Keratinocyte (primary cell): Measurements from ENCODE around the gene IMPDH1. TPM values are rescaled to one million over a fixed set of nuclear protein-coding genes. Genes with fewer than 3 reads are reported as not detected.

Experiments used
- DNase-seq: peaks from one replicate; pipeline ENCODE4 v3.0.0-alpha.2; 2011; ENCODE audit warnings: low read depth, missing footprints, low spot score
- FAIRE-seq: peaks from 2 replicates; lab custom pipeline; 2011; peaks lifted over from hg19 to GRCh38; lab: Jason Lieb, UNC
- H2AFZ ChIP-seq: 2 replicates; pipeline ENCODE4 v1.6.0; 2012; ENCODE audit warnings: low read length, control low read depth, inconsistent platforms; ENCODE audit not compliant: control insufficient read depth
- H3K27ac ChIP-seq: 2 replicates; pipeline ENCODE4 v1.5.1; 2011; ENCODE audit warnings: low read length; ENCODE audit not compliant: control insufficient read depth, insufficient read depth
- H3K27me3 ChIP-seq: 3 replicates; pipeline ENCODE4 v1.6.0; 2011; ENCODE audit warnings: low read length; ENCODE audit not compliant: control insufficient read depth, insufficient read depth; ENCODE audit errors: extremely low read depth
- H3K36me3 ChIP-seq, 2 experiments: 2 replicates in 1 of 2; 3 replicates in 1 of 2; pipeline ENCODE4 v1.5.1; 2011; ENCODE audit warnings: low read length in 2 of 2, mild to moderate bottlenecking in 1 of 2; ENCODE audit not compliant: control insufficient read depth in 2 of 2, insufficient read depth in 2 of 2; ENCODE audit errors: extremely low read depth in 1 of 2
- H3K4me1 ChIP-seq: 3 replicates; pipeline ENCODE4 v1.5.1; 2011; ENCODE audit warnings: low read length; ENCODE audit not compliant: control insufficient read depth, insufficient read depth; ENCODE audit errors: extremely low read depth
- H3K4me2 ChIP-seq: 3 replicates; pipeline ENCODE4 v1.6.0; 2011; ENCODE audit warnings: low read depth, low read length; ENCODE audit not compliant: control insufficient read depth, insufficient read depth; ENCODE audit errors: extremely low read depth
- H3K4me3 ChIP-seq, 3 experiments: fragments of 200-600 bp in 1 of 3; sonication (generic) in 1 of 3; 2 replicates in 2 of 3; 3 replicates in 1 of 3; pipeline ENCODE4 v1.5.1; 2011 to 2016; ENCODE audit warnings: low read length in 3 of 3, mild to moderate bottlenecking in 3 of 3, control low read depth in 2 of 3, inconsistent platforms in 1 of 3, low read depth in 1 of 3, mixed read lengths in 1 of 3, mixed run types in 1 of 3, moderate library complexity in 1 of 3; ENCODE audit not compliant: control insufficient read depth in 2 of 3, insufficient read depth in 2 of 3; ENCODE audit errors: extremely low read depth in 1 of 3
- H3K79me2 ChIP-seq: 2 replicates; pipeline ENCODE4 v1.6.0; 2012; ENCODE audit warnings: low read length; ENCODE audit not compliant: control insufficient read depth, insufficient read depth
- H3K9ac ChIP-seq: 3 replicates; pipeline ENCODE4 v1.6.0; 2011; ENCODE audit warnings: low read length; ENCODE audit not compliant: control insufficient read depth, insufficient read depth; ENCODE audit errors: extremely low read depth
- H3K9me1 ChIP-seq: 3 replicates; pipeline ENCODE4 v1.6.0; 2011; ENCODE audit warnings: low read length; ENCODE audit not compliant: control insufficient read depth, insufficient read depth; ENCODE audit errors: extremely low read depth
- H3K9me3 ChIP-seq: 2 replicates; pipeline ENCODE4 v1.5.1; 2012; ENCODE audit warnings: low read depth, low read length; ENCODE audit not compliant: control insufficient read depth
- H4K20me1 ChIP-seq: 3 replicates; pipeline ENCODE4 v1.6.0; 2011; ENCODE audit warnings: low read length; ENCODE audit not compliant: control insufficient read depth, insufficient read depth; ENCODE audit errors: extremely low read depth
- EZH2 ChIP-seq: IDR thresholded peaks from one replicate; pipeline ENCODE4 v1.6.1; 2012; ENCODE audit warnings: inconsistent platforms, mild to moderate bottlenecking, low read length, moderate library complexity
- dilution Hi-C: fragments of 300-500 bp; cut with MboI; formaldehyde crosslinking; loops from one replicate; pipeline ENCODE4 v1.7.0; 2020; ENCODE audit warnings: low sequenced_read_pairs; ENCODE audit not compliant: extremely low pct_ligation_motif_present
- polyA plus RNA-seq, 5 experiments: library from polyadenylated mRNA; depleted of rRNA in 3 of 5; stranded (reverse) in 3 of 5; stranded (forward) in 1 of 5; unstranded in 1 of 5; fragments of >200 nt; gene quantifications; 1 replicate in 1 of 5; 2 replicates in 3 of 5; 3 replicates in 1 of 5; pipeline versions ENCODE4 v1.2.1 to v1.2.3, GENCODE V29; 2011 to 2012; ENCODE audit warnings: missing spikeins in 2 of 5, low read depth in 1 of 5, low replicate concordance in 1 of 5
- TF ChIP-seq, protein P1 (sequence below), 3 experiments: IDR thresholded peaks in 1 of 3; conservative IDR thresholded peaks in 1 of 3; optimal IDR thresholded peaks in 1 of 3; 2 replicates in 2 of 3; 3 replicates in 1 of 3; pipeline versions ENCODE3 to v1.5.1; 2011; ENCODE audit warnings: low read length in 3 of 3, mild to moderate bottlenecking in 3 of 3, moderate library complexity in 2 of 3, control low read depth in 1 of 3, inconsistent platforms in 1 of 3; ENCODE audit not compliant: insufficient read depth in 2 of 3; ENCODE audit errors: extremely low read depth in 1 of 3

IMPDH1 gene
- polyA plus RNA-seq, 1 donor (not counting 4 experiments of a cell fraction or from before 2014, with no cell fraction given) = 56.2 TPM

GRCh38 chr7:128349466-128349825 lies 60.3 kb downstream of the IMPDH1 start:
- no peak for DNase-seq
- H3K4me1 ChIP-seq = peaks cover 4% of the 10 kb centered on the region
- H3K27ac ChIP-seq = no peak overlapping the region
- TF ChIP-seq EZH2 = no peak
- TF ChIP-seq, protein P1, sequence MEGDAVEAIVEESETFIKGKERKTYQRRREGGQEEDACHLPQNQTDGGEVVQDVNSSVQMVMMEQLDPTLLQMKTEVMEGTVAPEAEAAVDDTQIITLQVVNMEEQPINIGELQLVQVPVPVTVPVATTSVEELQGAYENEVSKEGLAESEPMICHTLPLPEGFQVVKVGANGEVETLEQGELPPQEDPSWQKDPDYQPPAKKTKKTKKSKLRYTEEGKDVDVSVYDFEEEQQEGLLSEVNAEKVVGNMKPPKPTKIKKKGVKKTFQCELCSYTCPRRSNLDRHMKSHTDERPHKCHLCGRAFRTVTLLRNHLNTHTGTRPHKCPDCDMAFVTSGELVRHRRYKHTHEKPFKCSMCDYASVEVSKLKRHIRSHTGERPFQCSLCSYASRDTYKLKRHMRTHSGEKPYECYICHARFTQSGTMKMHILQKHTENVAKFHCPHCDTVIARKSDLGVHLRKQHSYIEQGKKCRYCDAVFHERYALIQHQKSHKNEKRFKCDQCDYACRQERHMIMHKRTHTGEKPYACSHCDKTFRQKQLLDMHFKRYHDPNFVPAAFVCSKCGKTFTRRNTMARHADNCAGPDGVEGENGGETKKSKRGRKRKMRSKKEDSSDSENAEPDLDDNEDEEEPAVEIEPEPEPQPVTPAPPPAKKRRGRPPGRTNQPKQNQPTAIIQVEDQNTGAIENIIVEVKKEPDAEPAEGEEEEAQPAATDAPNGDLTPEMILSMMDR (optimal IDR thresholded peaks at IDR 0.05 in 1 of 3, IDR thresholded peaks at IDR 0.05 in 1 of 3, conservative IDR thresholded peaks at IDR 0.05 in 1 of 3; ENCODE audit: extremely low read depth in 1 of 3, insufficient read depth in 2 of 3, low read length in 3 of 3) = no peak
- no peak overlapping the region for H2AFZ ChIP-seq
- no peaks in the 10 kb centered on the region for H3K9me1 ChIP-seq
- H3K27me3 ChIP-seq = peaks cover 39% of the 10 kb centered on the region
- no peak for FAIRE-seq
- no peaks in the 10 kb centered on the region for H3K79me2 ChIP-seq
- no peaks in the 10 kb centered on the region for H4K20me1 ChIP-seq
- no peak overlapping the region for H3K4me3 ChIP-seq
- H3K9ac ChIP-seq = no peak overlapping the region
- H3K9me3 ChIP-seq = no peaks in the 10 kb centered on the region
- dilution Hi-C loops = no loop called here
- H3K4me2 ChIP-seq = no peak overlapping the region
- no peaks in the 10 kb centered on the region for H3K36me3 ChIP-seq

GRCh38 chr7:128347647-128348097 lies 62.1 kb downstream of the IMPDH1 start:
- DNase-seq (no peak), FAIRE-seq (no peak)
- no peak overlapping the region for H3K9ac ChIP-seq
- H3K4me1 ChIP-seq = peaks cover 7% of the 10 kb centered on the region
- H3K27ac ChIP-seq = no peak overlapping the region
- H3K79me2 ChIP-seq = peaks cover 9% of the 10 kb centered on the region
- no peaks in the 10 kb centered on the region for H4K20me1 ChIP-seq
- H3K9me1 ChIP-seq = no peaks in the 10 kb centered on the region
- H2AFZ ChIP-seq = no peak overlapping the region
- no peaks in the 10 kb centered on the region for H3K36me3 ChIP-seq
- H3K9me3 ChIP-seq = no peaks in the 10 kb centered on the region
- H3K27me3 ChIP-seq = peaks cover 33% of the 10 kb centered on the region
- no peak overlapping the region for H3K4me2 ChIP-seq
- dilution Hi-C loops = no loop called here
- TF ChIP-seq, protein P1 (optimal IDR thresholded peaks at IDR 0.05 in 1 of 3, IDR thresholded peaks at IDR 0.05 in 1 of 3, conservative IDR thresholded peaks at IDR 0.05 in 1 of 3; ENCODE audit: extremely low read depth in 1 of 3, insufficient read depth in 2 of 3, low read length in 3 of 3) = peak; percentile 84 to 93 (median 90)
- TF ChIP-seq EZH2 = no peak
- no peak overlapping the region for H3K4me3 ChIP-seq
